Anterior cingulate cortex (tissue), 58 donors: ENCODE results near the gene OR14C36.
"Not testable (repeated sequence)": the region's sequence is repeated elsewhere in the genome, so short reads cannot be mapped to it uniquely, and the experiment has no call there.

ENCODE experiments used
- DNase-seq, 58 donors: peaks; one replicate each; lab custom pipeline; 2025; lab: John Stamatoyannopoulos, UW

The OR14C36 gene

GRCh38 chr1:248348475-248348874 is at the start of gene OR14C36:
TSS of gene OR14C36 (plus strand) at chr1:248348775. CDS start at chr1:248348775, 0 bp downstream.
- no peak for DNase-seq

- DNase-seq, result no peak
Measured at GRCh38 chr1:248303324-248303723, 45.3 kb upstream of the OR14C36 start, which contains the start of gene OR2T12. TSS of gene OR2T12 (minus strand) at chr1:248303424. CDS start at chr1:248295578, 7,846 bp downstream.

DNA sequence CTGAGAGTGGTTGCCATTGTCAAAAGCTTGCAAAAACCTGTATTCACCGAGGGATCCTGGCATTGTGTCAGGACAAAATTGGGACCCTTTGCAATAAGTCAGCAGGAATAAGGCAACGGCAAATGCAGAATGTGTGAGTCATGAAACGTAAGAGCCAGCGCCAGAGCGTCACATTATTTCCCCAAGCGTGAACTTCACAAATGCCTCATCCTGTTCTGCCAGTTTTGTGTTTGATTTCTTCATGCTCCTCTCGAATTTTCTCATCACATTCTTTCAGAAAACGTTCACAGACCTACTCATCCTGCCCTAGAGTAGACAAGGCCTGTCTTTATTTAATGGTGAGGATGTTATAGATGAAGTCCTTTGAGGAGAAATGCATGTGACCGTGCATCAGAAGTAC is 42.9 kb upstream of the OR14C36 start:
- not testable (repeated sequence) for DNase-seq

- DNase-seq, result no peak
Measured at GRCh38 chr1:248306103-248306502, 42.5 kb upstream of the OR14C36 start.

DNA sequence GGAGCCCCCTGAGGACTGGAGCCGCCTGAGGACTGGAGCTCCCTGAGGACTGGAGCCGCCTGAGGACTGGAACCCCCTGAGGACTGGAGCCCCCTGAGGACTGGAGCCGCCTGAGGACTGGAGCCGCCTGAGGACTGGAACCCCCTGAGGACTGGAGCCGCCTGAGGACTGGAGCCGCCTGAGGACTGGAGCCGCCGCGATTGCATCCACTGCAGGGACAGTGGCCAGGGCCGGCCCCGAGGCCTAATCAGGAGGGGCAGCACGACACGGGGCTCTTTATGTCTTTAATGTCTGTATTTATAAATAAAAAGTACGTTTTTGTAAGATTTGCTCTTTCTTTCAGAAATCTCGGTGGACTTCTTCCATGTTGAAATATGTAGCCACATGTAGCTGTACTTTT is 41.8 kb upstream of the OR14C36 start:
- not testable (repeated sequence) for DNase-seq

- no peak for DNase-seq
Measured at GRCh38 chr1:248316796-248317195, 31.8 kb upstream of the OR14C36 start.

DNA sequence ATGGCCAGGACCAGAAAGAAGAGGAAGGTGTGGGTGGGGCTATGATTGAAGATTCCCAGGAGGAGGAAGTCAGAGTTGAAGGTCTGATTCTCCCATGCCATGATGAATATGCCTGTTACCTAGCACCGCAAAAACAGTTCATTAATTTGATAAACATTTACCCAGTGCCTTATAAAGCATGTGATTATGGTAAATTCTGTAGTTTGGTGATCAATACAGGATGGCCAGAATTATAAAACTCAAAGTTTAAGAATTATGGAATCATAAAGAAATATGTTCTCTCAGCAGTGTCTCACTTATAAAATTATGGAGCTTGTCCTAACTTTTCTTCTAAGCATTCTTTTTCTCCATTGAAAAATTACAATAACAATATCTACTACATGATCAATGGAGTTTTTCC is 24.1 kb upstream of the OR14C36 start, which contains the start of gene OR2M7:
Gene OR2M7, minus strand, starts transcription at position 101 of the 400 bp plus-strand sequence. Its CDS starts 0 bp downstream, at position 101.
- no peak for DNase-seq

DNA sequence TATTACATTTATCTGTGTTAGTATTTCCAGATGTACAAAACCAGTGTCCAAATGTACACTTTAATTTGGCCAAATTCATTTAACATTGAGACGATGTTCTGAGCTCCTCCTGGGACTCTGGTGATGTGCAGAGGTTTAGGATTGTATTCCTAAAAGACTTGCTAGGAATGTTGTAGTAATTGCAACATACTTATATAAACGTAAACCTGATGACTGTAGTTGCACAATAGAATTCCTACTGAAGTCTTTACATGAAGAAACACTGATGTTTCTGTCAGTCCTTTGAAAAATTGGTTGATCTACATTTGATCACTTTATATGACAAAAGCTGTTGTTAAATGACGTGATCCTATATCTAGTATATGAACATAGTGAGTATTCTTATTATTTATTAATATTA is 5.1 kb upstream of the OR14C36 start:
- no peak for DNase-seq

DNA sequence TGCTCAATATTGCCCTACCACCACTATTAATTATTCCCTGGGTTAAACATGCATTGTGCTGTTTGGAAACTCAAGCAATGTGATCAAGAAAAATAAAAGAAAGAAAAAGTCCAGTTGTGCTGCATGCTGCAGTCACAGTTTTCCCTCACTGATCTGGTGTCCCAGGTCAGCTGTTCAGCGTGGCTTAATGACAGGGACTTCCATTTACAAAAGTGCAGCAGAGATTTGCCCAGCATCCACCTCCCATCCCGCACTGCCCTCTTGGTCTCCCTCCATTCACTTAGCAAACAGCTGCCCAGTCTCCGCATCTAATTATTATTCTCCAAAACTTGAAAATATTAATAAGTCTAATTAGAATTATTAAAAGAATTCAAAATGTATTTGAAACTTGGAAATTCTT is 10.8 kb downstream of the OR14C36 start:
- DNase-seq, result peak in 6 of 58 donors; percentile 5 to 26 (median 8)

DNA sequence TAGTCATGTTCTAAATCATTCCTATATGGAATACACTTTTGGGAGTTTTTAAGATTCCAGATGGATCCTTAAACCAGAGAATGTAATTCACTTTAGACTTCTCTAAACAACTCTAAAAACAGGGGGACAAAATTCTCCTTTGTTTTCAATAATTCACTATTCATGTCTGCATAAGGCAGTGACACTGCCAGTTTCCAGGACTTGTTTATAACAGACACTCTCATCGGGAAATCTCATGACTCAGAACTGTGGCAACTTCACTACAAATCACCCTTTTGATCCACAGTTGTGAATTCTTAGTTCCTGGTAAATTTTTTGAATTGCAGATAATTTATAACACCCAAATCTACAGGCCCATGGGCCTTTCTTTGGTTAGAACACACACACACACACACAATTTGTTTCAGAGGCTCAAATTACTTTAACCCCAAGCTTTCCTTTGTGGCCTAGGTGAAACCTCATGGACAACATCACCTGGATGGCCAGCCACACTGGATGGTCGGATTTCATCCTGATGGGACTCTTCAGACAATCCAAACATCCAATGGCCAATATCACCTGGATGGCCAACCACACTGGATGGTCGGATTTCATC is 12.6 kb downstream of the OR14C36 start, which contains the start of gene OR2T4:
Gene OR2T4, plus strand, starts transcription at position 545 of the 595 bp plus-strand sequence. Its CDS starts 0 bp downstream, at position 545.
- DNase-seq, result peak in 7 of 58 donors; percentile 0 to 68 (median 18)

- DNase-seq, result no peak
Measured at GRCh38 chr1:248366609-248367008, 18.0 kb downstream of the OR14C36 start.

GRCh38 chr1:248372394-248372793 is 23.8 kb downstream of the OR14C36 start:
- DNase-seq, result no peak

GRCh38 chr1:248373761-248374160 is 25.2 kb downstream of the OR14C36 start:
- no peak for DNase-seq

- DNase-seq, result no peak
Measured at GRCh38 chr1:248375446-248375845, 26.9 kb downstream of the OR14C36 start, which contains the start of gene OR2T6. TSS of gene OR2T6 (plus strand) at chr1:248375746. CDS start at chr1:248387609, 11,863 bp downstream.

DNA sequence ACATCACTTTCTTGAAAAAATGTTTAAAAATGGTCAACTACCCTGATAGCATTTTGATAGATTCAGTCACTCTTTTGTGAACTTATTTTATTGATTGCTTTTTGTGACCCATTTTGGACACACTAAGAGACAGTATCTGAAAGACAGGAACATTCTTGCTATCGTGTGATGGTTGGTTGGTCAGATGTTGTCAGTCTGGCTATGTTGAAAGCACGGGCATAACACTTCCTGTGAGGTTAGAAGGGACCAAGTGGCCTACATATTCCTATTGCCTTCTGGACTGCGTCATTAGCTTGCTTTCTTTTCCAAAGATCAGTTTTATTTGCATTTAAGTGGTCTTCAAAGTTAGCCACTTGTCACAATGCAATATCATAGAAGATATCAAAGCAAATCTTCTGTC is 28.3 kb downstream of the OR14C36 start:
- DNase-seq, result no peak

- DNase-seq, result no peak
Measured at GRCh38 chr1:248380854-248381253, 32.3 kb downstream of the OR14C36 start.

DNA sequence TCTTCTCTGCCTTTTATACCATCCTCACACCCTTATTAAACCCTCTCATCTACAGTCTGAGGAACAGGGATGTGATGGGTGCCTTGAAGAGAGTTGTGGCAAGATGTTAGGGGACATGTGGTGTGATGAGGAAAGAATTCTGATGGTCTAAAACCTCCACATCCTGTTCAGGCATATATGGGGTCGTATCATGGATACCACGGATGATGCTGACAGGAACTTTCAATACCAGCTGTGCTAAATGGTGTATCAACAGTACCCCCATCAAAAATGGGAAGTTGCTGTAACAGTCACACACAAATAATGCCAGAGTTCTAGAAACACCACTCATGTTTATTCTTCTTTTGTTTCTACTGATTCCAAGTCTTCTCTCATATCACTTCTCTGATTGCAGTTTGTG is 39.9 kb downstream of the OR14C36 start:
- no peak for DNase-seq

GRCh38 chr1:248393050-248393449 is 44.5 kb downstream of the OR14C36 start:
- DNase-seq, result peak in 1 of 58 donors; percentile 4
